ENCODE measurements around the gene GIT1. TPM values are rescaled to one million over a fixed set of nuclear protein-coding genes. Genes with fewer than 3 reads are reported as not detected.

GIT1 gene
- total and polyA plus RNA-seq, 9 of the 15 experiments (the other 6 are each of a cell fraction or from before 2014, with no cell fraction given): 0.35 to 35.3 (median 17.1) TPM

GRCh38 chr17:29596811-29597210, 7.4 kb upstream of the GIT1 start (continued):
- TF ChIP-seq U2AF2 (optimal IDR thresholded peaks at IDR 0.05; ENCODE audit: low read depth, low read length) (no peak), ZNF217 (CRISPR knock-in tag; IDR thresholded peaks at IDR 0.05) (no peak)

- ChIA-PET CTCF (ENCODE audit: low intra/inter-chr PET ratio) (no interaction called here), POLR2A (interaction anchor here (1.6 kb wide), 1 partner anchor 16 kb away, joined by 3 read pairs; no protein-coding TSS in a partner anchor)
- no peak for DNase-seq (ENCODE audit: extremely low read depth in 1 of 4, low spot score in 3 of 4)
- H3K9me1 ChIP-seq (ENCODE audit: control insufficient read depth, insufficient read depth, low read length): peaks cover 4% of the 10 kb centered on the region
- H3K79me2 ChIP-seq (ENCODE audit: control insufficient read depth, insufficient read depth, low read length): peaks cover 6% of the 10 kb centered on the region; the same call in 2 of the 3 replicates
- H3K27ac ChIP-seq (ENCODE audit: extremely low read depth, low read depth, low read length): no peak overlapping the region
- FAIRE-seq: no peak
- peak overlapping the region in 1 of 2 experiments; percentile 24; a peak in 2 of 4 replicates for H3K9ac ChIP-seq (ENCODE audit: insufficient read depth in 1 of 2, low read depth in 2 of 2, low read length in 2 of 2)
- in situ Hi-C loops (cut with MboI): no loop called here
- ATAC-seq: no peak
- no peak overlapping the region for H3K4me2 ChIP-seq (ENCODE audit: insufficient read depth, low read length)
- peaks cover 25 to 60% of the 10 kb centered on the region in 2 experiments for H3K4me1 ChIP-seq (replicated peaks in 1 of 2; ENCODE audit: control insufficient read depth in 2 of 2, insufficient read depth in 2 of 2, low read length in 2 of 2)
- 50% methylated on average over 10 of the region's 12 CpGs for WGBS (ENCODE audit: insufficient coverage, low coverage, missing lambda C conversion rate)
- TF ChIP-seq ARNT (IDR thresholded peaks at IDR 0.05) (no peak), GTF2E2 (tag; IDR thresholded peaks at IDR 0.05) (no peak), KDM1A (IDR thresholded peaks at IDR 0.05) (no peak), FOSL1 (tag; conservative IDR thresholded peaks at IDR 0.05) (no peak)
- no peak overlapping the region for H2AFZ ChIP-seq (ENCODE audit: low read depth, low read length)
- H3K4me3 ChIP-seq: no peak overlapping the region
- peaks cover 12% of the 10 kb centered on the region for H4K20me1 ChIP-seq (replicated peaks; ENCODE audit: control insufficient read depth, insufficient read depth, low read length)
- no TSS peak for BruUV-seq (replicated peaks)
- H3K27me3 ChIP-seq (ENCODE audit: control insufficient read depth in 2 of 2, insufficient read depth in 2 of 2, low read length in 2 of 2): no peaks in the 10 kb centered on the region
- no peaks in the 10 kb centered on the region for H3K36me3 ChIP-seq (ENCODE audit: control insufficient read depth, insufficient read depth, low read length)
- H3K9me3 ChIP-seq (replicated peaks; ENCODE audit: control insufficient read depth, insufficient read depth, low read depth, low read length): no peaks in the 10 kb centered on the region
- intact Hi-C loops (cut with micrococcal nuclease): no loop called here
Measured at GRCh38 chr17:29595943-29596774, 6.7 kb upstream of the GIT1 start.

All from K562 (cell line).